OCI-LY7 (cell line): Measurements from ENCODE around the gene LRRN3.

Source experiments
- EZH2phosphoT487 ChIP-seq: fragments of 200-600 bp; sonication (generic); IDR thresholded peaks from 2 replicates; pipeline ENCODE4 v1.6.1; 2018; ENCODE audit warnings: low read depth, borderline replicate concordance, mild to moderate bottlenecking, mixed run types, antibody characterized with exemption, low read length, moderate library complexity, mixed read lengths
- TF ChIP-seq, protein P1 (sequence below): fragments of 200-600 bp; sonication (generic); conservative IDR thresholded peaks from 2 replicates; pipeline ENCODE4 v1.5.1; 2014; ENCODE audit warnings: mild to moderate bottlenecking, antibody characterized with exemption, low read length, moderate library complexity, mixed read lengths

DNA sequence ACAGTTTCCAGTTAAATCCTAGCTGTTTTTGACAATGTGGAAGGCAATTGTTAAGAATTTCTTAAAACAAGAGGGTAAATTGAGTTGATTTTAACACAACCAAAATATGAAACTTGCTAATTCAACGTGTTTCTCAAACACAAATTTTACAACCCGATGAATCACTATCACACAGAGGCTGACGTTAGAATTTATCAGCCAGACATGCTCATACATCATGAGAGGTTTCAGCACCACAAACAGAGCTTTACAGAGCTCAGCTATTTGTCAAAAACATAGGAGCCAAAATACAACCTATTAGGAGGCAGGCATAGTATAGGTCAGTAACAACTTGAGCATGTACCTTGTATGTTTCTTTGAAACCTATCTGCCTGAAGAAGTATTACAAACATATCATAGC, 36.1 kb downstream of the LRRN3 start:
- TF ChIP-seq, protein P1, sequence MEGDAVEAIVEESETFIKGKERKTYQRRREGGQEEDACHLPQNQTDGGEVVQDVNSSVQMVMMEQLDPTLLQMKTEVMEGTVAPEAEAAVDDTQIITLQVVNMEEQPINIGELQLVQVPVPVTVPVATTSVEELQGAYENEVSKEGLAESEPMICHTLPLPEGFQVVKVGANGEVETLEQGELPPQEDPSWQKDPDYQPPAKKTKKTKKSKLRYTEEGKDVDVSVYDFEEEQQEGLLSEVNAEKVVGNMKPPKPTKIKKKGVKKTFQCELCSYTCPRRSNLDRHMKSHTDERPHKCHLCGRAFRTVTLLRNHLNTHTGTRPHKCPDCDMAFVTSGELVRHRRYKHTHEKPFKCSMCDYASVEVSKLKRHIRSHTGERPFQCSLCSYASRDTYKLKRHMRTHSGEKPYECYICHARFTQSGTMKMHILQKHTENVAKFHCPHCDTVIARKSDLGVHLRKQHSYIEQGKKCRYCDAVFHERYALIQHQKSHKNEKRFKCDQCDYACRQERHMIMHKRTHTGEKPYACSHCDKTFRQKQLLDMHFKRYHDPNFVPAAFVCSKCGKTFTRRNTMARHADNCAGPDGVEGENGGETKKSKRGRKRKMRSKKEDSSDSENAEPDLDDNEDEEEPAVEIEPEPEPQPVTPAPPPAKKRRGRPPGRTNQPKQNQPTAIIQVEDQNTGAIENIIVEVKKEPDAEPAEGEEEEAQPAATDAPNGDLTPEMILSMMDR: no peak
- no peak for TF ChIP-seq EZH2phosphoT487
